AG09309 (cell line): ENCODE data around the gene FNDC3A.

ENCODE experiments used
- DNase-seq: peaks from one replicate; pipeline ENCODE4 v3.0.0-alpha.2; 2010; ENCODE audit warnings: low read depth
- H3K4me3 ChIP-seq: 2 replicates; pipeline ENCODE4 v1.5.1; 2011; ENCODE audit warnings: mild to moderate bottlenecking, low read depth, low read length, moderate library complexity; ENCODE audit not compliant: control insufficient read depth
- TF ChIP-seq, protein P1 (sequence below): IDR thresholded peaks from 2 replicates; pipeline ENCODE4 v1.5.1; 2011; ENCODE audit warnings: mild to moderate bottlenecking, low read depth, low read length, inconsistent platforms; ENCODE audit not compliant: insufficient read depth, control insufficient read depth; ENCODE audit errors: missing control alignments

Gene FNDC3A

GRCh38 chr13:48944221-48944620 lies 31.5 kb upstream of the FNDC3A start:
- TF ChIP-seq, protein P1, sequence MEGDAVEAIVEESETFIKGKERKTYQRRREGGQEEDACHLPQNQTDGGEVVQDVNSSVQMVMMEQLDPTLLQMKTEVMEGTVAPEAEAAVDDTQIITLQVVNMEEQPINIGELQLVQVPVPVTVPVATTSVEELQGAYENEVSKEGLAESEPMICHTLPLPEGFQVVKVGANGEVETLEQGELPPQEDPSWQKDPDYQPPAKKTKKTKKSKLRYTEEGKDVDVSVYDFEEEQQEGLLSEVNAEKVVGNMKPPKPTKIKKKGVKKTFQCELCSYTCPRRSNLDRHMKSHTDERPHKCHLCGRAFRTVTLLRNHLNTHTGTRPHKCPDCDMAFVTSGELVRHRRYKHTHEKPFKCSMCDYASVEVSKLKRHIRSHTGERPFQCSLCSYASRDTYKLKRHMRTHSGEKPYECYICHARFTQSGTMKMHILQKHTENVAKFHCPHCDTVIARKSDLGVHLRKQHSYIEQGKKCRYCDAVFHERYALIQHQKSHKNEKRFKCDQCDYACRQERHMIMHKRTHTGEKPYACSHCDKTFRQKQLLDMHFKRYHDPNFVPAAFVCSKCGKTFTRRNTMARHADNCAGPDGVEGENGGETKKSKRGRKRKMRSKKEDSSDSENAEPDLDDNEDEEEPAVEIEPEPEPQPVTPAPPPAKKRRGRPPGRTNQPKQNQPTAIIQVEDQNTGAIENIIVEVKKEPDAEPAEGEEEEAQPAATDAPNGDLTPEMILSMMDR: no peak
- DNase-seq: no peak
- no peak overlapping the region for H3K4me3 ChIP-seq

GRCh38 chr13:48945626-48946025 lies 30.1 kb upstream of the FNDC3A start:
- no peak for DNase-seq
- TF ChIP-seq, protein P1: no peak
- H3K4me3 ChIP-seq: no peak overlapping the region

DNA sequence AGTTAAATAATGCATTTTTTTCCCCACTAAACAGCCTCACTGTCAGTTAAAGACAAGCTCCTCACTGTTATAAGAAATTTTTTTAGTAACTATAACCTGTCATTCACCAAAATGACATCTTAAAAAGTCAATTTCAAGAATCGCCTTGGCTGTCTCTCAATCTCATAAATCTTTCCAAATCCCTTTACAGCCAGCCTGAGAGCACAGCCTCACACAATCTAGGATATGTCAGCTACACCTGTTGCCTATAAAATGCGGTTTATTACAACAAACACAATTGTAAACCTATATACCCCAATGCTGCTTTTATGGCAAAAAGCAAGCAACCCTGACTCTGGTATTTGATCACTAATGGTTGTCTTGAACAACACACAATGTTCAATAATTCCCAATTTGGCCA lies 29.5 kb upstream of the FNDC3A start:
- DNase-seq: no peak
- TF ChIP-seq, protein P1: no peak
- H3K4me3 ChIP-seq: no peak overlapping the region

DNA sequence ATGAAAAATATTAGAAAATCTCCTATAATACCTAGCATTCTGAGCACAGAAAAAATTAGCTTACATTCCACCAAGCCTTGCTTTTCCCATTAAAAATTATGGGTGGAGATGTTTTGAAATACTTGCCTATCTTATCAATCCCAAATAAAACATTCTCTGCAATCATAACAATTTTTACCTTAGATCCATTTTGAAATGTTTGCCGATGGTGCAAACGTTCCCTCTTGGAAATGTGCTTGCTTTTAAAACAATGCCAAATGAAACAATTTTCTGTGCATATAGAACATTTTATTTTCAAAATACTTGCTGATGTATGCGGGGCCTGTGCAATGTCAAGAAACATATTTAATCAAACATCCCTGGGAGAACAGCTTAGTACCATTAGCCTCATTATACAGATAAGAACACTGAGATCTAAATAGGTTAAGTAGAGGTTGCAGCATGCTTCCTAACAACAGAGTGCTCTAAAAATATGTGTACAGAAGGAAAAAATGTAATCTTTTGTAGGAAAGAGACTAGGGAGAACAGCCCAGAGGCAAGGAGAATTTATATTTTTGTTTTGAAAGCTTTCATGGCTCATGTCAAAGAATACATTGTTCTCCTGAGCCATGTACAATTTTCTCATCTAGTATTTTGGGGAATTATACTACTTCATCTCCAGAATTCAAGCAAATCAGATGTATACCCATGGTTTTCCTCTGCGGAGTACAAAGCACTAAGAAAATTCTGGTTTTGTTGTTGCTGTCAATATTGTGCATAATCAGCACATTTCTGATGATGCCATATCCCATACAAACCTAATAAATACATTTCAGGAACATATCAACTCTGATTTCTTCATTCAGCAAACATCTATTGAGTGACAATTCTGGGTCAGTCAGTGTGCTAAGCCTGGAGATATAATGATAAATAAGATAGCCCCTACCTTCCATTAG lies 25.9 kb upstream of the FNDC3A start:
- no peak overlapping the region for H3K4me3 ChIP-seq
- TF ChIP-seq, protein P1: no peak
- no peak for DNase-seq

- no peak for DNase-seq
Observed at GRCh38 chr13:48950501-48950875, 25.2 kb upstream of the FNDC3A start.

GRCh38 chr13:48954081-48954480 lies 21.6 kb upstream of the FNDC3A start:
- DNase-seq: no peak
- TF ChIP-seq, protein P1: no peak

More at GRCh38 chr13:48950501-48950875, 25.2 kb upstream of the FNDC3A start:
- TF ChIP-seq, protein P1: no peak
- no peak overlapping the region for H3K4me3 ChIP-seq

More at GRCh38 chr13:48954081-48954480, 21.6 kb upstream of the FNDC3A start:
- no peak overlapping the region for H3K4me3 ChIP-seq
